ENCODE data around the gene MVB12A. TPM values are rescaled to one million over a fixed set of nuclear protein-coding genes. Genes with fewer than 3 reads are reported as not detected.

Gene MVB12A
- polyA plus RNA-seq, 2 of the 4 experiments (the other 2 are of a cell fraction): 19.1 to 30.2 TPM

GRCh38 chr19:17402982-17403855 lies 16.6 kb upstream of the MVB12A start:
- ATAC-seq: peak; percentile 66 to 81
- no peaks in the 10 kb centered on the region for H3K9me3 ChIP-seq
- peak; percentile 49 to 62 for DNase-seq (ENCODE audit: low read depth in 1 of 2, low spot score in 1 of 2)
- H3K27ac ChIP-seq: peak overlapping the region in 1 of 2 experiments; percentile 55; a peak in 2 of 6 replicates
- WGBS (ENCODE audit: missing lambda C conversion rate): 35% methylated on average over 20 of the region's 36 CpGs
- H3K4me1 ChIP-seq: no peaks in the 10 kb centered on the region
- no peak overlapping the region for H3K4me3 ChIP-seq
- peak overlapping the region; percentile 63 for H3K4me2 ChIP-seq
- TF ChIP-seq, protein P1, sequence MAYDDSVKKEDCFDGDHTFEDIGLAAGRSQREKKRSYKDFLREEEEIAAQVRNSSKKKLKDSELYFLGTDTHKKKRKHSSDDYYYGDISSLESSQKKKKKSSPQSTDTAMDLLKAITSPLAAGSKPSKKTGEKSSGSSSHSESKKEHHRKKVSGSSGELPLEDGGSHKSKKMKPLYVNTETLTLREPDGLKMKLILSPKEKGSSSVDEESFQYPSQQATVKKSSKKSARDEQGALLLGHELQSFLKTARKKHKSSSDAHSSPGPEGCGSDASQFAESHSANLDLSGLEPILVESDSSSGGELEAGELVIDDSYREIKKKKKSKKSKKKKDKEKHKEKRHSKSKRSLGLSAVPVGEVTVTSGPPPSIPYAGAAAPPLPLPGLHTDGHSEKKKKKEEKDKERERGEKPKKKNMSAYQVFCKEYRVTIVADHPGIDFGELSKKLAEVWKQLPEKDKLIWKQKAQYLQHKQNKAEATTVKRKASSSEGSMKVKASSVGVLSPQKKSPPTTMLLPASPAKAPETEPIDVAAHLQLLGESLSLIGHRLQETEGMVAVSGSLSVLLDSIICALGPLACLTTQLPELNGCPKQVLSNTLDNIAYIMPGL (CRISPR knock-in tag; IDR thresholded peaks at IDR 0.05; ENCODE audit: borderline replicate concordance): no peak
- no peak for TF ChIP-seq POLR2AphosphoS2 (conservative IDR thresholded peaks at IDR 0.05; ENCODE audit: low read length)
- TF ChIP-seq NR3C1 (IDR thresholded peaks at IDR 0.05): no peak
- FAIRE-seq: no peak
- ChIA-PET CTCF (interaction anchor here (1.3 to 1.5 kb wide), 2 partner anchors 9 to 11 kb away, joined by 4 read pairs; partner anchors contain the start of gene CCDC194), POLR2A (interaction anchor here (0.6 kb wide), 2 partner anchors 68 to 101 kb away, joined by 3 to 5 read pairs; no protein-coding TSS in a partner anchor)

DNA sequence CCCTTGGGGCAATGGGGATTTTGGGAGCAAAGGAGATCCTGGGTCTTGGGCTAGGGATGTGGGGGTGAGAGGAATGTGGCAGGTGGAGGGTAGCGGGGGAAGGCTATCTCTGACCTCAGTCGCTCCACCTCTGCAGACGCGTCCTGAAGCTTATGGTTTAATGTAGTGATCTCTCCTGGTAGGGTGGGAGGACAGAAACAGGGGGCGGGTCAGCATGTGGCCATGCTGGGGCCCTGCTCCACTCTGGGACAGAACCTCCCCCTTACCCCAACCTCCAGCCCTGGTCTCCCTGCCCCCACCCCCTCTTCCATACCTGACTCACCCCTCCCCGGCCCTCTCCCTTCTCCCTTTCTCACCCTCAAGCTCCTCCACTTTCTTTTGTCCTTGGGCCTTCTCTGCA lies 15.8 kb upstream of the MVB12A start:
- 0 out of 6 replicates have a peak, but pooled peaks of 1 of the 2 experiments have one; percentile 14 for ATAC-seq
- H3K4me3 ChIP-seq: no peak overlapping the region
- ChIA-PET CTCF (interaction anchor here (1.3 kb wide), 1 partner anchor 9 kb away, joined by 4 read pairs; the partner anchor contains the start of gene CCDC194), POLR2A (interaction anchor here (0.6 kb wide), 2 partner anchors 68 to 102 kb away, joined by 3 to 5 read pairs; no protein-coding TSS in a partner anchor)
- H3K9me3 ChIP-seq: no peaks in the 10 kb centered on the region
- TF ChIP-seq MYC (IDR thresholded peaks at IDR 0.05; ENCODE audit: borderline replicate concordance, low read length): no peak
- H3K4me1 ChIP-seq: no peaks in the 10 kb centered on the region
- 97% methylated on average over 6 of the region's 6 CpGs for WGBS (ENCODE audit: missing lambda C conversion rate)
- FAIRE-seq: no peak
- no peak overlapping the region for H3K27ac ChIP-seq
- H3K4me2 ChIP-seq: no peak overlapping the region
- DNase-seq (ENCODE audit: low read depth in 1 of 2, low spot score in 1 of 2): no peak

DNA sequence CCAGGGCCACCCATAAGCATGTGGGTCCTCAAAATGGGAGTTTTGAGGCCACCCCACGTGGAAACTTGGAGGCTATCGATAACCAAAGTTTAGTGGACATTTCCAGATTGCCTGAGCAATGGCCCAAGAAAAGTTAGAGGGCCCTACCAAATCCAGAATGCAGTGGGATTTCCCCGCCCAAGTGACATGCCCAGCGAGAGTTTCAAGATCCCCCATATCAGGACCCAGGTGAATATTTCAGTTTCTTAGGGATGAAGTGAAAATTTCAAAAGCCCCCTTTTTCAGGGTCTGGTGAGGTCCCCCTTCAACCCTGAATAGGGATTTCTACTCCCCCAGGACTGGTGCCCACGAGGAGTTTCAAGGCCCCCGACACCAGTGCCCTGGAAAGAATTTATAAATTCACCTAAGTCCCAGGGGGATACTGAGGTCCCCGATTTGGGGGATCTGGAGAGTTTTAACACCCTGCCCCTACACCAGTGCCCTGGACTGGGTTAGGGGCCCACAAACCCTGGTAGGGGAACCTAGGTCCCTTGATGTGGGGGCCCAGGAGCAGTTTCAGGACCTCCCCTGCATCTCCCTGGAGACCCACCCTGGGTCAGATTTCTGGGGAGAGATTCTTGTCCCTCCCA lies 15.1 kb upstream of the MVB12A start:
- ATAC-seq: no peak
- DNase-seq (ENCODE audit: low read depth in 1 of 2, low spot score in 1 of 2): no peak
- FAIRE-seq: no peak
- Histone ChIP-seq H3K4me1 (no peaks in the 10 kb centered on the region), H3K27ac (no peak overlapping the region), H3K9me3 (no peaks in the 10 kb centered on the region), H3K4me2 (no peak overlapping the region), H3K4me3 (no peak overlapping the region)
- no peak for TF ChIP-seq POLR2A (IDR thresholded peaks at IDR 0.05; ENCODE audit: low read length)
- no peak for TF ChIP-seq ZC3H11A (IDR thresholded peaks at IDR 0.05)
- no peak for TF ChIP-seq FOSL2 (IDR thresholded peaks at IDR 0.05)
- no peak for TF ChIP-seq FOSL2 (CRISPR knock-in tag; IDR thresholded peaks at IDR 0.05)
- TF ChIP-seq EP300 (IDR thresholded peaks at IDR 0.05): no peak
- TF ChIP-seq TP53 (CRISPR knock-in tag; IDR thresholded peaks at IDR 0.05): no peak
- TF ChIP-seq ZFP36 (IDR thresholded peaks at IDR 0.05; ENCODE audit: borderline replicate concordance, partially characterized antibody): no peak
- TF ChIP-seq HOXB13 (CRISPR knock-in tag; IDR thresholded peaks at IDR 0.05; ENCODE audit: low read depth): no peak
- CTCF ChIA-PET: interaction anchor here (0.8 kb wide), 1 partner anchor 9 kb away, joined by 5 read pairs; no protein-coding TSS in a partner anchor
- POLR2A ChIA-PET: no interaction called here
- WGBS (ENCODE audit: missing lambda C conversion rate): 86% methylated on average over 5 of the region's 7 CpGs

DNA sequence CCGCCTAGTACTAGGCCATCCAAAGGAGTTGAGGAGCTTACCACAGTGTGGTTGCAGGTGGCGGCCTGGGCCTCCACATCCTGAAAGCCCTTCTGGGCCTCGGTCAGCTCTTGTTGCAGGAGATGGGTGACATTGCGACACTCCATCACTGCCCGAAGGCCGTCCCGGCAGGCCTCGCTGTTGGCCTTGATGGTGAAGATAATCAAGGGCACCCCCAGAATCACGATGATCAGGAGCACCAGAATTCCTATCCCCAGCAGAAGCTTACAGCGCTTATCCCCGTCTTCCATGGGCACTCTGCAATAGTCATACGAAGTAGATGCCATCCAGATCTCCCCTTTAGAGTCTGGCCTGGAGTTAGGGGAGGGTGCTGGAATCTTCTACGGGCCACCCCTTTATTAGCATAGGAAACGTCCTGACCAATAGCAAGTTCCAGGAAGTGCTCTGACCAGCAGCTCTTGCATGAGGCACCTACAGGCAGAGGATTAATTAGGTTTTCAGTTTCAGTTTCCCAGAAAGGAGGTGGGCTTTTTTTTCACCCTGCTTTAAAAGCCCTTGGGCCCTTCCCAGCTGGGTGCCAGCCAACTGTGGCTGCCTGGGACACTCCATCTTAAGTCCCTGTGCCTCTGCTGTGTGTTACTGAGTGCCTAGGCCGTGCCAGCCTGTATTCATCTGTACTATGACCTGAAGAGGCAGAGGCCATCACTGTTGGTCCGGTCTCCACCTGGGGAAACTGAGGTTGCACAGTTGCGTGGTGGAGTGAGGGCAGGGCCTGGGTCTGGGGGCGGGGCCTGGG lies 14.4 kb upstream of the MVB12A start, which contains the start of gene BST2:
Gene BST2, minus strand, starts transcription at position 381 of the 796 bp plus-strand sequence. Its CDS starts 55 bp downstream, at position 326.
- ChIA-PET POLR2A (no interaction called here), CTCF (interaction anchor here (0.8 kb wide), 1 partner anchor 10 kb away, joined by 5 read pairs; no protein-coding TSS in a partner anchor)
- 94% methylated on average over 10 of the region's 18 CpGs for WGBS (ENCODE audit: missing lambda C conversion rate)
- no peaks in the 10 kb centered on the region for H3K9me3 ChIP-seq
- H3K27ac ChIP-seq: no peak within 1 kb of the TSS
- no peak within 1 kb of the TSS for H3K4me2 ChIP-seq
- H3K4me1 ChIP-seq: no peaks in the 10 kb centered on the region
- FAIRE-seq: no peak
- DNase-seq (ENCODE audit: low read depth in 1 of 2, low spot score in 1 of 2): no peak
- TF ChIP-seq HOXA7 (CRISPR knock-in tag; IDR thresholded peaks at IDR 0.05): no peak
- no peak for TF ChIP-seq HOXB5 (CRISPR knock-in tag; IDR thresholded peaks at IDR 0.05)
- TF ChIP-seq EHF (CRISPR knock-in tag; IDR thresholded peaks at IDR 0.05): no peak
- no peak for ATAC-seq
- H3K4me3 ChIP-seq: no peak within 1 kb of the TSS
